Activated CD4-positive, alpha-beta memory T cell treated with anti-CD3 and anti-CD28 coated beads for 36 hours (primary cell): Measurements from ENCODE around the gene OLFML2A. TPM values are rescaled to one million over a fixed set of nuclear protein-coding genes. Genes with fewer than 3 reads are reported as not detected.

Source experiments
- CTCF ChIA-PET: fragments of 350-600 bp; sonication (Branson Sonifier 250); formaldehyde crosslinking; loops from one replicate; lab custom pipeline; 2021; ENCODE audit warnings: antibody characterized with exemption, inconsistent platforms; lab: Charles Lee
- POLR2A ChIA-PET: fragments of 350-600 bp; sonication (Branson Sonifier 250); formaldehyde crosslinking; loops from one replicate; lab custom pipeline; 2021; ENCODE audit warnings: antibody characterized with exemption; lab: Charles Lee
- DNase-seq: peaks from one replicate; pipeline ENCODE4 v3.0.0-alpha.2; 2020
- H3K27ac Mint-ChIP-seq: one replicate; pipeline ENCODE4 v1.8.0; 2021; ENCODE audit warnings: mixed read lengths
- H3K27me3 Mint-ChIP-seq: one replicate; pipeline ENCODE4 v1.8.0; 2021; ENCODE audit warnings: mixed read lengths
- H3K36me3 Mint-ChIP-seq: one replicate; pipeline ENCODE4 v1.8.0; 2021; ENCODE audit warnings: mixed read lengths
- H3K4me1 Mint-ChIP-seq: one replicate; pipeline ENCODE4 v1.8.0; 2021; ENCODE audit warnings: low read depth, mixed read lengths
- H3K4me3 Mint-ChIP-seq: one replicate; pipeline ENCODE4 v1.8.0; 2021; ENCODE audit warnings: mild to moderate bottlenecking, mixed read lengths
- H3K9me3 Mint-ChIP-seq: one replicate; pipeline ENCODE4 v1.8.0; 2021; ENCODE audit warnings: mixed read lengths
- intact Hi-C: fragments of 100-400 bp; cut with micrococcal nuclease; formaldehyde crosslinking; loops from one replicate; pipeline ENCODE4 v1.15.1; 2023
- total RNA-seq, 2 experiments: library from RNA; stranded (reverse); gene quantifications; one replicate each; pipeline ENCODE4 v1.2.3, GENCODE V29; 2021

The OLFML2A gene
- total RNA-seq, 2 experiments from 2014 or later: not detected

DNA sequence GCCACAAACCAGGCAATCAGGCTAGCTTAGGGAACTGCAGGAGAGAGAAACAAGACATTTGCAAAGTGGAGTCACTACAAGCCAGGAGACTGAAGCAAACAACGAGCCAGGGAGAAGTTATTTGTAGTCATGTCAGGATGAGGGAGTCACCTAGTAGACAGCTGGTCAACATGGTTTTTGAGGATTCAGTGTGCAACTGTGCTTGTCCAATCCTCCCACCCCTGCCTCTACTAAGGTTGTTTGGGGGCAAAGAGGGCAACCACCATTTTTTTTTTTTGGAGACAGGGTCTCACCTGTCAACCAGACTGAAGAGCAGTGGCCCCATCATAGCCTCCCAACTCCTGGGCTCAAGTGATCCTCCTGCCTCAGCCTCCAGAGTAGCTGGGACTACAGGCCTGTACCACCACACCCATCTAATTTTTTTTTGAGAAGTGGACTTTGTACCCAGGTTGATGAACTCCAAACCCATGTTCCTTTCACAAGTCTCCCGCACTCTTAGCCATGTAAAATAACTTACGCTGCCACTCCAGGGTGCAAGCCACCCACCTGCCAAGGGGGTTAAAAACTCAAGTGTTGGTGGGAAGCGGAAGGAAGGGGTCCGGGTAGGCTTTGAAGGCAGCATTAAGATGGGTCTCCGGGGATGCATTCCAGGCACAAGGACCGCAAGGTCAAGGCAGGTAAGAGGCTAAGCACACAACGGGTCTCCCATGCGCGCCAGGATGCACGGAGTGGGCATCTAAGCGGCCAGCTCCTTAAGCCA, 83.8 kb downstream of the OLFML2A start:
- H3K36me3 Mint-ChIP-seq: peaks cover 48% of the 10 kb centered on the region
- peak overlapping the region; percentile 88 for H3K4me3 Mint-ChIP-seq
- peak overlapping the region; percentile 83 for H3K27ac Mint-ChIP-seq
- intact Hi-C loops: no loop called here
- no peak for DNase-seq
- no peaks in the 10 kb centered on the region for H3K9me3 Mint-ChIP-seq
- ChIA-PET POLR2A (interaction anchor here (0.8 to 3.4 kb wide), 10 partner anchors 7 to 380 kb away, joined by 3 to 62 read pairs (median 6); partner anchors contain the start of genes GOLGA1, HSPA5, NR6A1 and WDR38), CTCF (interaction anchor here (0.9 to 2.9 kb wide), 9 partner anchors 8 to 281 kb away, joined by 3 to 18 read pairs (median 5); partner anchors contain the start of genes NR6A1, OLFML2A and WDR38)
- H3K27me3 Mint-ChIP-seq: no peaks in the 10 kb centered on the region
- peaks cover 42% of the 10 kb centered on the region for H3K4me1 Mint-ChIP-seq

DNA sequence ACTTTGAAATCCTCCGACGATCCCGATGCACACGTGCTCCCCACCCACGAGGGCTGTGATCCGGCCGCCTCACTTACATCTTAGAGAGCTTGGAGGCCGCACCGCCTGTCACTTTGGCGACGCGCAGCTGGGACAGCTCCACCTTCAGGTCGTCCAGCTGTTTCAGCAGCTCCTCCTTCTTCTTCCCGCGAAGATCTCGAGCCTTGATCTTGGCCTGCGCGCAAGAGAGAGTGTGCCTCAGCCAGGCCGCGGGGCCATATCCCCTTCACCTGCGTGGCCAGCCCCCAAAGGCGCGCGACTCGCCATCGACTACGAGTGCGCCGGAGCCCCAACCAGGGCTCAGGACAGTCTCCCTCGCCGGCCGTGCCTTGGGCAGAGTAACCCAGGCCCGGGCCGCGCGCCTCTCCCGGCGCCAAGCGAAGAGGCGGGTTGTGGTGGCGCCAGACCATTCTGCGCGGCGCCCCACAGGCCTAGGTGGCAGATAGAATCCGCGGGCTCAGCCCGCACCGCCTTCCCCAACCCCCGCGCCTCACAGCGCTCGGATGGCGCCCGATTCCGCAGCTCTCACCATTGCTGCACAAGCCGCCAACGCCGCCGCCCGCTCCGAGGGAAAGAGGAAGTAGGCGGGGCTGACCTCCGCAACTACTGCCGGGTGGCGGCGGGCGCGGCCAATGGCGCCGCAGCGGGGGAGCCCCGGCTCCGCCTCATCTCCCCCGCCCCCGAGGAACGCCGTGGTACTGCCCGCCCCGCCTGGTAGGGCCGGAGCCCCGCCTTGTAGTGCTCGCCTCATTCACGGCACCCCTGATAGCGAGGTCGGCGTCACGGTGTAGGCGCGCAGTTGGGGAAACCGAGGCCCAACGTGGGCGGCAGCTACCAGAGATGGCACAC, 84.7 kb downstream of the OLFML2A start, which contains the start of the genes ARPC5L and RPL35:
TSS of gene ARPC5L (plus strand) at position 789 of the 888 bp plus-strand sequence. CDS start 7,161 bp downstream, outside the sequence.
TSS of gene RPL35 (minus strand) at position 616 of the 888 bp plus-strand sequence. CDS start at position 571, 45 bp downstream.
- Mint-ChIP-seq H3K9me3 (no peaks in the 10 kb centered on the region), H3K27ac (peak within 1 kb of the TSS; percentile 94), H3K27me3 (no peaks in the 10 kb centered on the region), H3K4me3 (peak within 1 kb of the TSS; percentile 88), H3K36me3 (peaks cover 48% of the 10 kb centered on the region), H3K4me1 (peaks cover 42% of the 10 kb centered on the region)
- peak; percentile 96 for DNase-seq
- ChIA-PET POLR2A (interaction anchor here (0.8 to 3.4 kb wide), 12 partner anchors 8 to 379 kb away, joined by 3 to 62 read pairs (median 6); partner anchors contain the start of genes GOLGA1, HSPA5, NR6A1 and WDR38), CTCF (interaction anchor here (0.6 to 2.9 kb wide), 11 partner anchors 8 to 1653 kb away, joined by 3 to 18 read pairs (median 5); partner anchors contain the start of genes NR6A1, OLFML2A and WDR38)
- intact Hi-C loops: loop anchor here (1.0 to 2.0 kb wide), 3 partner anchors 9 to 90 kb away; partner anchors contain the start of genes GOLGA1 and NR6A1

DNA sequence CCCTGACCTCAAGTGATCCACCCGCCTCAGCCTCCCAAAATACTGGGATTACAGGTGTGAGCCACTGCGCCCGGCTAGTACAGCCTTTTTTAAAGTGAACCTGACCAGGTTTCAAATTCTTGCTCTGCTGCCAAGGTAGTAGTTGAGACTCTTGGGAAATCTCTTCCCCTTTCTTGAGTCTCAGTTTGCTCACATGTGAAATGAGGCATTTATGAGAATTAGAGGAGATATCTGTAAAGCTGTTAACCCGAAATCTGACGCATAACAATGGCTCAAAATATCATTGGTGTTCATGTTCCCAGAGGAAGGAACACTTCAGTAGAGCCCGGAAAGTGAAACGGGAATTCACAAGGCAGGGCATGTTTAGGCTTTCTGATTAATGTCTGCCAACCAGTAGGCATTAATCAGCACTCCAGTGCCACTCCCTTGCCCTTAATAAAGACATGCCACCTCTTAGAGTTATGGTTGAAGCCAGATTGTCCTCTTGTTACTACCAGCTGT, 86.5 kb downstream of the OLFML2A start:
- Mint-ChIP-seq H3K36me3 (peaks cover 33% of the 10 kb centered on the region), H3K9me3 (no peaks in the 10 kb centered on the region), H3K4me1 (peaks cover 42% of the 10 kb centered on the region), H3K27me3 (no peaks in the 10 kb centered on the region), H3K27ac (peak overlapping the region; percentile 45), H3K4me3 (peak overlapping the region; percentile 36)
- DNase-seq: no peak
- intact Hi-C loops: loop anchor here (2.0 kb wide), 1 partner anchor 77 kb away; the partner anchor contains the start of gene GOLGA1
- CTCF ChIA-PET: interaction anchor here (0.6 to 2.1 kb wide), 4 partner anchors 10 to 441 kb away, joined by 3 to 13 read pairs (median 5); partner anchors contain the start of genes NR6A1 and WDR38
- POLR2A ChIA-PET: interaction anchor here (3.4 kb wide), 1 partner anchor 7 kb away, joined by 62 read pairs; no protein-coding TSS in a partner anchor

Other genes starting within 250 kb of the OLFML2A start
- gene NR6A1, start 5.8 kb upstream of the OLFML2A start, total RNA-seq: under 1 TPM; 0.61 to 0.83 TPM
- gene WDR38, start 76.3 kb downstream of the OLFML2A start, total RNA-seq: not detected
- gene RPL35, start 84.8 kb downstream of the OLFML2A start, total RNA-seq: 1,000 to 10,000 TPM; 2,083 to 2,096 TPM
- gene ARPC5L, start 85.0 kb downstream of the OLFML2A start, total RNA-seq: 100 to 1,000 TPM; 104 to 108 TPM
- gene GOLGA1, start 163.9 kb downstream of the OLFML2A start, total RNA-seq: 10 to 100 TPM; 14.1 to 15.3 TPM